ENCODE results near the gene CACNA1C. TPM values are rescaled to one million over a fixed set of nuclear protein-coding genes. Genes with fewer than 3 reads are reported as not detected.

The CACNA1C gene
- total RNA-seq, 1 donor from 2014 or later: 1.3 TPM

DNA sequence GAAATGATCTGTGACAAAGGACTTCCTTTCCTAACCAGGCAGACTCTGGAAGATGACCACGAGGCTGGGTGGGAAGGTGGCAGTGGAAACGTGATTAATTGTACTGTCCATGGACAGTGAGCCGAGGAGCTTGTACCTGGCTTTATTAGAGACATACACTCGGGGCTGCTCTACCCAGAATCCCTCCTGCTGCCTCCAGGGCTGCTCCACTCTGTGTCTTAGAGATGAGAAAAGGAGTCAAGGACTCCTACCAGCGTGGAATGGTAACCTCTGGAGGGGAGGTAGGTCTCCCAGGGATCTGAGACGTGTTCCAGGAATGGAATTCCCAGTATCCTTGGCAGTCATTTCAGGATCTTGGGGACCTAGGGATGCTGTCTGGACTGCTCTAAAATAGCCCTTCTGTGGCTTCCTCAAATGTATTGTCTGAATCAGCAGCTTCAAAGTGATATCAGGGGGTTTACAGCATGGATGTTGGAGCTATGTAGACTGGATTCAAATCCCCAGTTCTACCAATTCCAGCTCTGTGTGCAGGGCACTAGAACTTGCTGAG lies 237.8 kb downstream of the CACNA1C start:
- Histone ChIP-seq H3K4me3 (ENCODE audit: low read depth, low read length) (no peak overlapping the region), H3K36me3 (ENCODE audit: control insufficient read depth, insufficient read depth, low read length) (no peaks in the 10 kb centered on the region), H3K27me3 (ENCODE audit: control insufficient read depth, insufficient read depth, low read length) (no peaks in the 10 kb centered on the region)
- no peak for DNase-seq (ENCODE audit: low read depth)
- no peak for TF ChIP-seq CTCF (IDR thresholded peaks at IDR 0.05; ENCODE audit: insufficient read depth, low read length, poor library complexity, severe bottlenecking)

- H3K4me3 ChIP-seq (ENCODE audit: low read depth, low read length): no peak overlapping the region
- H3K27me3 ChIP-seq (ENCODE audit: control insufficient read depth, insufficient read depth, low read length): no peaks in the 10 kb centered on the region
- no peaks in the 10 kb centered on the region for H3K36me3 ChIP-seq (ENCODE audit: control insufficient read depth, insufficient read depth, low read length)
- DNase-seq (ENCODE audit: low read depth): no peak
- TF ChIP-seq CTCF (IDR thresholded peaks at IDR 0.05; ENCODE audit: insufficient read depth, low read length, poor library complexity, severe bottlenecking): peak; percentile 74
These were observed 238.5 kb downstream of the CACNA1C start for GRCh38 chr12:2291182-2291832.

GRCh38 chr12:2291947-2292346 lies 239.2 kb downstream of the CACNA1C start:
- no peak for DNase-seq (ENCODE audit: low read depth)
- Histone ChIP-seq H3K36me3 (ENCODE audit: control insufficient read depth, insufficient read depth, low read length) (no peaks in the 10 kb centered on the region), H3K27me3 (ENCODE audit: control insufficient read depth, insufficient read depth, low read length) (no peaks in the 10 kb centered on the region), H3K4me3 (ENCODE audit: low read depth, low read length) (no peak overlapping the region)
- no peak for TF ChIP-seq CTCF (IDR thresholded peaks at IDR 0.05; ENCODE audit: insufficient read depth, low read length, poor library complexity, severe bottlenecking)

DNA sequence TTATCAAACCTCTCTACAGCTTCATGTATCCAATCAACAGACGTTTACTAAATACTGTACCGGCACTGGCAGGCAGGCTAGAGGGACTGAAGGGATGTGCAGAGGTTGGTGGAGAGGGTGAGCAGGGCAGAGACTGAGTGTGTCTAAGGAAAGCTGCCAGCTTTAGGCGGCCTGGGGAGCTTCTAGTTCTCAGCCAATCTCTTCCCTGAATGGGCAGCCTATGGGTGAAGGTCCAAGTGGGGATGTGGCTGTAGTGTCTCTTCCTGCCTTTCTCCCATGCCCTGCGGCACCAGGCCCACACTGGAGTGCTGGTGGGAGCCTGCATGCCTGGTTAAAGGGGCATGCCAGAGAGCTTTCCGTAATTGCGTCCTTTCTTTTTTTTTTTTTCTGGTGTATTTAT lies 239.8 kb downstream of the CACNA1C start:
- Histone ChIP-seq H3K36me3 (ENCODE audit: control insufficient read depth, insufficient read depth, low read length) (no peaks in the 10 kb centered on the region), H3K4me3 (ENCODE audit: low read depth, low read length) (no peak overlapping the region), H3K27me3 (ENCODE audit: control insufficient read depth, insufficient read depth, low read length) (no peaks in the 10 kb centered on the region)
- no peak for DNase-seq (ENCODE audit: low read depth)
- TF ChIP-seq CTCF (IDR thresholded peaks at IDR 0.05; ENCODE audit: insufficient read depth, low read length, poor library complexity, severe bottlenecking): no peak

DNA sequence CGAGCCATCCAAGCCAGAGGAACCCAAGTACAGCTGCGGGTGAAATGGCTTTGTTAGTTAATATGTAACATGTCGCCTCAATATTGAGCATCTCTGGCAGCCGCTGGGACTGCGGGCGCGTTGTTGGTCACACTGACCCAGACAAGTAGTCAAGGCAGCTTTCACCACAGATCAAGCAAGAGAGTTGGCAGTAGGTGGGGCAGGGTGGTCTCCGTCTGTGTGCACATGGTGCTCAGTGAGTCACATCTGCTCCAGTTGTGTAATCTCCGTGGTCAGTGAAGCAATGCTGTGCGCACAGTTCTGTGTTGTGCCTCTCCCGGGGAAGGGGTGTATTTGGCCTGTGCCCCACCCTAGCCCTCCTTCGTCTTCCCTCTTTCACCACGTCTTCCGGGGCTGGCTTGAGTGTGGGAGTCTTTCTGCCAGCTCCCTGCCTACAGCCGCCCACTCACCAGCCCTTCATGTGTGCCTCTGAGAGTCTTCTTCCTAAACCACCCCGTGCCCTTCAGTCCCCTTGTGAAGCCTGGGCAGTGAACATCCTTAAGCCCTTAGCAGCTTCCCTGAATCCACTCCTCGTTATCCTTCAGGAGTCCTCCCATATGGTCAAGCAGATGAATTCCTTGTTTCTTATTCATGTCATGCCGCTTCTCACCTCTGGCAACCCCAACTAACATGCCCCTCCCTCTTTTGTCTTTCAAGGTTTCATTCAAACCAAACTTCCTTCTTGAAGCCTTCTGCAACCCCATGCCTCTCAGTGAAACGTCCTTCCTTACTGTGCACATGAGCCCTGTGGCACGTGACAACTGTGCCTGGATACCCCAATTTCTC lies 242.1 kb downstream of the CACNA1C start:
- Histone ChIP-seq H3K36me3 (ENCODE audit: control insufficient read depth, insufficient read depth, low read length) (no peaks in the 10 kb centered on the region), H3K27me3 (ENCODE audit: control insufficient read depth, insufficient read depth, low read length) (no peaks in the 10 kb centered on the region), H3K4me3 (ENCODE audit: low read depth, low read length) (no peak overlapping the region)
- peak; percentile 73 for DNase-seq (ENCODE audit: low read depth)
- TF ChIP-seq CTCF (IDR thresholded peaks at IDR 0.05; ENCODE audit: insufficient read depth, low read length, poor library complexity, severe bottlenecking): no peak

Measured in kidney epithelial cell (primary cell).